Measurements from ENCODE around the gene UFD1.

GRCh38 chr22:19463491-19464469 lies 15.2 kb downstream of the UFD1 start:
- TF ChIP-seq POLR2AphosphoS5 (IDR thresholded peaks at IDR 0.05; ENCODE audit: borderline replicate concordance, low read depth, low read length) (no peak), EZH2 (IDR thresholded peaks at IDR 0.05) (no peak)
